ENCODE measurements around the gene CDK18. TPM values are rescaled to one million over a fixed set of nuclear protein-coding genes. Genes with fewer than 3 reads are reported as not detected.

CDK18 gene
- total RNA-seq, 1 experiment from 2014 or later = 38.5 TPM

GRCh38 chr1:205523891-205524793, 19.7 kb downstream of the CDK18 start:
- Mint-ChIP-seq H3K4me1 (peaks cover 28 to 41% of the 10 kb centered on the region in 2 experiments), H3K9me3 (no peaks in the 10 kb centered on the region), H3K4me3 (no peak overlapping the region; a peak in 1 of 5 replicates), H3K27me3 (ENCODE audit: low read depth) (no peaks in the 10 kb centered on the region; the same call in 1 of the 2 replicates), H3K36me3 (ENCODE audit: insufficient read depth in 1 of 3, low read depth in 3 of 3) (peaks cover 9 to 39% (median 21%) of the 10 kb centered on the region in 3 experiments; a peak in 6 of 7 replicates), H3K27ac (no peak overlapping the region)
- Histone ChIP-seq H3K4ac (ENCODE audit: low read depth, low read length) (no peak overlapping the region), H4K20me1 (ENCODE audit: control insufficient read depth, insufficient read depth, insufficient read length) (no peaks in the 10 kb centered on the region), H4K8ac (replicated peaks; ENCODE audit: insufficient read length, low read depth, low read length) (no peak overlapping the region), H3K27me3 (ENCODE audit: insufficient read depth, low read length) (no peaks in the 10 kb centered on the region), H2AFZ (ENCODE audit: low read length) (no peak overlapping the region), H4K5ac (ENCODE audit: insufficient read length, low read depth, low read length) (no peak overlapping the region), H2BK15ac (ENCODE audit: low read depth, low read length) (no peak overlapping the region), H3K79me2 (ENCODE audit: insufficient read depth, low read length) (no peaks in the 10 kb centered on the region), H3K4me2 (ENCODE audit: insufficient read depth, insufficient read length, low read length) (no peak overlapping the region), H3K9me3 (ENCODE audit: control insufficient read depth, low read depth, low read length) (no peaks in the 10 kb centered on the region), H4K91ac (ENCODE audit: insufficient read length, low read depth, low read length) (no peak overlapping the region), H3K56ac (ENCODE audit: insufficient read length, low read depth, low read length) (no peak overlapping the region), H2BK20ac (ENCODE audit: low read depth, low read length, poor library complexity, severe bottlenecking) (no peak overlapping the region), H2BK5ac (ENCODE audit: insufficient read length, low read length) (no peak overlapping the region), H3K23me2 (ENCODE audit: insufficient read length, low read depth, low read length, poor library complexity, severe bottlenecking) (no peaks in the 10 kb centered on the region), H2AK5ac (ENCODE audit: insufficient read length, low read length) (no peak overlapping the region), H3K14ac (ENCODE audit: insufficient read depth, low read length) (no peak overlapping the region), H3K9ac (ENCODE audit: extremely low read depth, insufficient read length, low read length) (no peak overlapping the region), H3K27ac (ENCODE audit: insufficient read length, low read depth, low read length) (no peak overlapping the region), H2BK12ac (ENCODE audit: insufficient read length, low read depth, low read length) (no peak overlapping the region), H3K18ac (ENCODE audit: insufficient read length, low read depth, low read length) (no peak overlapping the region), H3K4me1 (ENCODE audit: insufficient read depth, low read length) (peaks cover 7% of the 10 kb centered on the region; the same call in 1 of the 2 replicates), H3T11ph (ENCODE audit: low read length) (no peak overlapping the region), H2BK120ac (ENCODE audit: low read depth, low read length, poor library complexity, severe bottlenecking) (no peak overlapping the region), H3K23ac (ENCODE audit: insufficient read length, low read depth, low read length) (no peak overlapping the region), H3K79me1 (ENCODE audit: insufficient read depth, low read depth, low read length, poor library complexity, severe bottlenecking) (no peaks in the 10 kb centered on the region)
- peak; percentile 77 for DNase-seq
- no CpG with 5 or more reads among the region's 16 CpGs for WGBS (ENCODE audit: extremely low coverage, insufficient read length, low lambda C conversion rate)
- peak; percentile 94 for TF ChIP-seq CTCF (conservative IDR thresholded peaks at IDR 0.05)
